Hematopoietic multipotent progenitor cell treated with erythropoietin and hydrocortisone succinate and interleukin-3 and kit ligand, for 17 days (in vitro differentiated cells): Measurements from ENCODE around the gene ITLN1.
"Not testable (repeated sequence)": the region's sequence is repeated elsewhere in the genome, so short reads cannot be mapped to it uniquely, and the experiment has no call there.

Source experiments
- DNase-seq: peaks from one replicate; pipeline ENCODE4 v3.0.0-alpha.2; 2015; ENCODE audit warnings: low spot score

The ITLN1 gene

DNA sequence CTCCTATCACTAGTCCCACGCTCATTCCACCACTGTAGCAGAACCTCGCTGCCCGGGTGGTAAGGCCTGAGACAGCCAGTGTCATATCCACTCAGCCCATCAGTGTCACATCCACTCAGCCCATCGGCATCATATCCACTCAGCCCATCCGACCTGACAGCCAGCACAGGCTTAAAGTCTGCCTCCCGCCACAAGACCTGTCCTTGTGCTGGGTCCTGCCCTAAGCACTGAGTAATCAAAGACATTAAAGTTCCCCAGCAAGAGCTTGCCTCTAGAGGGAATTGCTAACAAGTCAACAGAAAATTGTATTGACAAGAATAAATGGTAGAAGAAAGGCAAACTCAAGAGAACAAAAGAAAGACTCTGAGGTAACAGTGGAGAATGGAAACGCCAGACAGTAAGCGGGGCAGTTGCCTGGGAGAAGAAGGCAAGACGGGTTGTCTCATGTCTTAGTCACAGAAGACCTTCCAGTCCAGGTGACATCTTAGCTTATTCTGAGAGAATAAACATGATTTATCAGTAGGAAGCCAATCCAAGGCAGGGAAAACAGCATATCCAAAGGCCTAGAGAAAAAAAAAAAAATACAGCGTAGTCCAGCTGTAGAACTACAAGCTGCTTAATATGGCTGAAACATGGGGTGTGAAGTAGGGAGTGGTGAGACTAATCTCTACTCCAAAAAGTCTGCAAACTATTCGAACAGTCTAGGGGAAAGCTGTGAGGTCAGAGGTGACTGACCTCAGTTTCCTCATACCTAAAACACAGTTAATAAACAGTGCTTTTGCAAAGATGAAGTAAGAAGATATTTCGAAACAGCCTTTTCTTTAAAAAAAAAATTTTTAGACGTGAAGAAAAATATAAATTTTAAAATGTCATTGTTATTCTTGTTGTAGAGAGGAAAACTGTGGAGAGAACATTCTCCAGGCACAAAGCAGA, 1.1 kb downstream of the ITLN1 start:
- DNase-seq: no peak

DNA sequence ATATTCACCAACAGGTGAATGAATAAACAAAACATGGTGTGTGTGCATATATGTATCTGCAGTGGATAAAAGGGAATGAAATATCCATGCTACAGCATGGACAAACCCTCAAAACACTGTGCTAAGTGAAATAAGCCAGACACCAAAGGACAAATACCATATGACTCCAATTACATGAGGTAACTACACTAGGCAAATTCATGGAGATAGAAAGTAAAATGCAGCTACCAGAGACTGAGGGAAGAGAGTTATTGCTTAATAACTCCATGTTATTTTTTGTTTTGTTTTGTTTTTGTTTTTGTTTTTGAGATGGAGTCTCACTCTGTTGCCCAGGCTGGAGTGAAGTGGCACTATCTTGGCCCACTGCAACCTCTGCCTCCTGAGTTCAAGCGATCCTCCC, 2.4 kb downstream of the ITLN1 start:
- DNase-seq: no peak

- DNase-seq: not testable (repeated sequence)
Measured at GRCh38 chr1:160881264-160881663, 3.7 kb downstream of the ITLN1 start.

- no peak for DNase-seq
Measured at GRCh38 chr1:160880216-160880615, 4.8 kb downstream of the ITLN1 start.

- no peak for DNase-seq
Measured at GRCh38 chr1:160879056-160879455, 5.9 kb downstream of the ITLN1 start.

DNA sequence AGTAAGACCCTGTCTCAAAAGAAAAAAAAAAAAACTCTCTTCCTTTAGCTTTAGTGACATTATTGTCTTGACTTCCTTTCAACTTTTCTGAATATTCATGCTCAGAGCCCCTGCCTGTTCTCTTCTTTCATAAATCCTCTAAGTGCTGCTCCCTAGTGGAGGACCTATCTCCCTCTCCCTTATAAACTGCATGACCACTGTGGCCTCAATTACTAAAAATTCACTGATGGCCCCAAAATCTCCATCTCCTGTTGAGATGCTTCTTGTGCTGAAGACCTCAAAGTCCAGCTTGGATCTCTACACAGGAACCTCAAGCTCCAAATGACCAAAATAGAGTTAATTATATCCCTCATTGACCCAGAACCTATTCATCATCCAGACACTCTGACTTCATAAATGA, 7.8 kb downstream of the ITLN1 start:
- peak; percentile 42 for DNase-seq

DNA sequence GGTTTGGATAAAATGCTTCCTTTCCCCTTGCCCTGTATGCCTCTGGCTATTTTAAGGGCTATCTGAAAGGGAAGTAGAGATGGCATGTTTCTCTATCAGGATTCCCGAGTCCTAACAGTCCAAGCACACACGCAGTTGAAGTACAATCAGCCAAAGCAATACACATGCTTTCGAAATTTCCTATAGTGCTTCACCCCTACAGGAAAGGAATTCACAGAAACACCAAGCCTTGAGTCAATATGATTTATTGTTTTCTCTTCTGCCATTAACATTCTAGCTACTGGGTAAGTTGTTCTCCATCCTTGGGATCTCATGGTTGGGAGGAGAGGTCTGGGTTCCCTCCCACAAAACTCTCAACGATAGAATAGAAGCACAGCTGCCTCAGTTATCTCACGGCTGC, 8.7 kb downstream of the ITLN1 start:
- DNase-seq: peak; percentile 3

DNA sequence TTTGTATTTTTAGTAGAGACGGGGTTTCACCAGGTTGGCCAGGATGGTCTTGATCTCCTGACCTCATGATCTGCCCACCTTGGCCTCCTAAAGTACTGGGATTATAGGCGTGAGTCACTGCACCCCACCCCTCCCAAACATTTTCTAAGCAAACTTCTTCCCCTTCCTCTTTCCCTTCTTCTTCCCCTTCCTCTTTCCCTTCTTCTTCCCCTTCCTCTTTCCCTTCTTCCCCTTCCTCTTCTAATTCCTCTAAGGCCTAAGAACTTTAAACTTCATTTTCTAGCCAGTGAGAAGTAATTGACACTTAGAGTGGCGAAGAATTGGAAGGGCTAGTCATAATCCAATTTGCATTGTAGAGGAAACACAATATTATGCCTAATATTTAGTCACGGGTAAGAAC, 9.4 kb downstream of the ITLN1 start:
- not testable (repeated sequence) for DNase-seq

GRCh38 chr1:160874935-160875334, 10.0 kb downstream of the ITLN1 start:
- no peak for DNase-seq

- DNase-seq: no peak
Measured at GRCh38 chr1:160868141-160868540, 16.8 kb downstream of the ITLN1 start.

- DNase-seq: not testable (repeated sequence)
Measured at GRCh38 chr1:160867651-160868050, 17.3 kb downstream of the ITLN1 start.

GRCh38 chr1:160866695-160867260, 18.2 kb downstream of the ITLN1 start:
- DNase-seq: no peak

DNA sequence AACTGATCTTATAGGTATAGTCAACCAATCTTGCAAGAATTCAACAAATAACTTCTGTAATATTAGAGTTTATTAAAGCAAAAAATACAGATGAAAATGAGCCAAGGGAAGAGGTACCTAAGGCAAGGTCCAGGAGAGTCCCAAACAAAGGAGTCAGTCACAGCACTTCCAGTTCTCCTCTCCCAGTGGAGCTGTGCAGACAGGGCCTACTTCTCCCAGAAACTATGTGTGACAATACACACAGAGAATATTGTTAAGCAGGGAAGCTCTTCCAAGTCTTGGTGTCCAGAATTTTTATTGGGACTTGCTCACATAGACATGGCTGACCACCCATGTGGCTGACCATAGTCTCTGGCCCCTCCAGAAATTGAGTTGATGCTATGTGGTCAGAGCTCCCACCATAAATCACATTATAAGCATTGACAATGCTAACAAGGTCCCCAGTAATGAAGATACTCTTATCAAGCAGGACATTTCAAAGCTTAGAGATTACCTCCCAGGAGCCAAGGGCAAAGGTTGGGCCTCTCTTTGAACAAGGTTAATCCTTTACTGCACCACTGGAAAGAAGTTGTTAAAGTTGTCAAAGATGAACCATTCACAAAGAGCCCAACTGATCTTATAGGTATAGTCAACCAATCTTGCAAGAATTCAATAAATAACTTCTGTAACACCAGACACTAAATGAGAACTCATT, 18.8 kb downstream of the ITLN1 start:
- no peak for DNase-seq

GRCh38 chr1:160865337-160865736, 19.6 kb downstream of the ITLN1 start:
- DNase-seq: no peak

GRCh38 chr1:160864173-160864572, 20.8 kb downstream of the ITLN1 start:
- DNase-seq: no peak

DNA sequence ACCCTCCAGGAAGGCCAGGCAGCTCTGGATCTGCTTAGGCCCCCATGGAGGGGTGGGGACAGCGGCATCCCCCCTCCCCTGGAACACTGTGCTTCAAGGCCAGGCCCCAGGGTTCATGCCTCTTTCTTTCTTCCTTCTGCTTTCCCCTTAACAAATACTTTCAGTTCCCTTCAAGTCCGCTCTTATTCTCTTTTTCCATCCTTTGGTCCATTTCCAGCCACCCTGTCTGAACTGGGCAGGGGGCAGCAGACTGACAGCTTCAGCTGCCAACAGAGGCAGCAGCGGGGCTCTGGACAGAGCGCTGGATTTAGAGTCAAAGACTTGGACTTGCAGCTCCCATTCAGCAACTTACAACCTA, 21.2 kb downstream of the ITLN1 start:
- no peak for DNase-seq

DNA sequence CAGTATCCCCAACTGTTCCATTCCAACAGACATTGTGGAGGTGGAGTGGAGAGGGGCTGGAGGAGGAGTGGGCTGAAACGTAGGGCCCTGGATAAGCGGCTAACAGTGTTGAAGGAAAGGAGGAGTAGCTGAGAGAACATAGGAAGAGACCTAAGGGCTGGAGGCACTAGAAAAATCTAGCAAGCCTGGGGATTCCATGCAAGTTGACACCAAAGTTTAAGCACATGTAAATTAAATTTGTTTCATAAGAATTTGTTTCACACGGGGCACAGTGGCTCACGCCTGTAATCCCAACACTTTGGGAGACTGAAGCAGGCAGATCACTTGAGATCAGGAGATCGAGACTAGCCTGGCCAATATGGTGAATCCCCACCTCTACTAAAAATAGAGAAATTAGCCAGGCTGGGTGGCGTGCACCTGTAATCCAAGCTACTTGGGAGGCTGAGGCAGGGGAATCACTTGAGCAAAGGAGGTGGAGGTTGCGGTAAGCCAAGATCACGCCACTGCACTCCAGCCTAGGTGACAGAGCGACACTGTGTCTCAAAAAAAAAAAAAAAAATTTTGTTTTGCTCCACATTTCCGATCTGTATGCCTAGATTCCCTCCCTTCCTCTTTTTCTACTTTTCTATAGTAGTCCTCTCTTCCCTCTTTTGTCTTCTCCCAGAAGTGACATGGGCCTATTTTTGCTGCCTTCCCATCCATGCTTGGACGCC, 21.8 kb downstream of the ITLN1 start:
- DNase-seq: no peak

GRCh38 chr1:160862203-160863060, 22.5 kb downstream of the ITLN1 start, which contains the start of gene CD244:
Gene CD244 (minus strand): TSS chr1:160862887. CDS start chr1:160862677, 210 bp downstream.
- peak; percentile 30 for DNase-seq

- DNase-seq: no peak
Measured at GRCh38 chr1:160860840-160861505, 24.0 kb downstream of the ITLN1 start.

GRCh38 chr1:160859166-160859565, 25.8 kb downstream of the ITLN1 start:
- no peak for DNase-seq

- DNase-seq: peak; percentile 87
Measured at GRCh38 chr1:160858507-160858906, 26.5 kb downstream of the ITLN1 start.
